HG03159 (cell line): ENCODE results near the gene EME1.
A peak's percentile ranks its signal among the peaks of the same experiment; 100 is the strongest.
"Not testable (repeated sequence)": the region's sequence is repeated elsewhere in the genome, so short reads cannot be mapped to it uniquely, and the experiment has no call there.

Experiments used
- ATAC-seq: cut with Tn5 transposase; IDR thresholded peaks from one replicate; pipeline ENCODE4 v1.9.1; 2021; ENCODE audit warnings: mild to moderate bottlenecking, moderate library complexity; ENCODE audit not compliant: unreplicated experiment

EME1 gene

DNA sequence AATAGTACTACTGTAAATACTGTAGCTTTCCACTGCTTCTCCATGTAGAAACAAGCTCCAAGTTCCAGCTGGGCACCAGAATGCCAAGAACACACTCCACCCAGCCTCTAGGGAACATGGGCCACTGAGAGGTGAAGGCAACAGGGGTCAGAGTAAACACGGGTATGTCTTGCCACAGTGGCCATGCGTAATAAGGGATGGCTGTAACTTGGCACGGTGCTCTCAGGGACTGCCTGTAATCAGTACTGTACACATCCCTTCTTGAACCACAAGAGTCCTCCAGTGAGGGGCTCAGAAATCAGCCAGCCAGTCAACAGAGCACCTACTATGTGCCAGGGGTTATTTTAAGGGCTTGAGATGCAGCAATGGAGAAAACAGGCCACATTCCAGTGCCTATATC lies 13.5 kb downstream of the EME1 start:
- no peak for ATAC-seq

GRCh38 chr17:50388728-50389127 lies 15.7 kb downstream of the EME1 start:
- ATAC-seq = no peak

- no peak for ATAC-seq
These were observed 16.5 kb downstream of the EME1 start for GRCh38 chr17:50389534-50389933.

- ATAC-seq = no peak
These were observed 19.6 kb downstream of the EME1 start for GRCh38 chr17:50392621-50393020.

- ATAC-seq = no peak
These were observed 20.7 kb downstream of the EME1 start for GRCh38 chr17:50393700-50394099.

GRCh38 chr17:50394711-50395110 lies 21.7 kb downstream of the EME1 start:
- no peak for ATAC-seq

- no peak for ATAC-seq
These were observed 23.5 kb downstream of the EME1 start for GRCh38 chr17:50396261-50397110.

- peak; percentile 90 for ATAC-seq
These were observed 24.3 kb downstream of the EME1 start, which contains the start of gene LRRC59 for GRCh38 chr17:50397111-50397918. TSS of gene LRRC59 (minus strand) at chr17:50397523. CDS start at chr17:50397317, 206 bp downstream.

DNA sequence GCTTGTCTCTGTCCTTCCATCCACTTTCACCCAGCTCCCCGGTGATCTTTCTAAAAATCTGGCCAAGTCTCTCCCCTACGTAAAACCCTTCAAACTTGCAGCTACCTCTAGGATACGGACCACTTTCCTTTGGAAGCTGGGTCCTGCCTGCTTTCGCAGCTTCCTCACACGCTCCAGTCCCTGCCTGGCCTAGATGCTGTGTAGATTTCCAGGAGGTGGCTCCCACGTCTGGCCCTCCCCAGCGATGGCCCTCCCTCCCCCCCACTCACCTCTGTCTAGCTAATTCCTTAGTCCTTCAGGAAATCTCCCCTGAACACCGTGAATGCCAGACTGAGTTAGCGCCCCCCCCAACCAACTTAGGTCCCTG lies 24.9 kb downstream of the EME1 start:
- ATAC-seq = no peak

DNA sequence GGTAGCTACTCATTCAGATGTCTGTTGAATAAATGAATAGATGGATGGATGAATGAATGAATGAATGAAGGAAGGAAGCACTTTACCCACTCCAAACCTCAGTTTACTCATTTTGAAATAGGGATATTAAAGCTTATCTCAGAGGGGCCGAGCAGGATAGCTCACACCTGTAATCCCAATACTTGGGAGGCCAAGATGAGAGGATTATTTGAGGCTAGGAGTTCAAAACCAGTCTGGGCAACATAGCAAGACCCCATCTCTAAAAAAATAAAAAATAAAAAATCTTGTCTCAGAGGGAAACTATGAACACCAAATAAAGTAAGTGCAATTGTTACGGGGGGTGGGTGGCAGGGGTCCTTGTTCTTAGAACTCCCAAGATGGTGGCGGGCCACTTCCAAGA lies 25.6 kb downstream of the EME1 start:
- ATAC-seq = not testable (repeated sequence)

DNA sequence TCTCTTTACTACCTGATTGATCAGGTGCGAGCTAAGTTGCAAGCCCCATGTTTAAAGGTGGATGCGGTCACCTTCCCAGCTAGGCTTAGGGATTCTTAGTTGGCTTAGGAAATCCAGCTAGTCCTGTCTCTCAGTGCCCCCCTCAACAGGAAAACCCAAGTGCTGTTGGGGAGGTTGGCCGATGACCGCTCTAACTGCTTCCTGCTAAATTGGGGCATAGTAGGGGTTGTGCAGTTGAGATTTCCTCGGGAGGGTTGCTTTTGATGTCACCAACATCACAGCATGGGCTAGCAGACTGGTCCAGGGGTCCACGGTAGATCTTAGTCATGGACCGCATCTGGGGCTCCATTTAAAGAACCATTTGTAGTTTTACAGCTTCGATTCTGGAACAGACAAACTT lies 26.6 kb downstream of the EME1 start:
- ATAC-seq = not testable (repeated sequence)

- not testable (repeated sequence) for ATAC-seq
These were observed 32.3 kb downstream of the EME1 start for GRCh38 chr17:50405351-50405750.

DNA sequence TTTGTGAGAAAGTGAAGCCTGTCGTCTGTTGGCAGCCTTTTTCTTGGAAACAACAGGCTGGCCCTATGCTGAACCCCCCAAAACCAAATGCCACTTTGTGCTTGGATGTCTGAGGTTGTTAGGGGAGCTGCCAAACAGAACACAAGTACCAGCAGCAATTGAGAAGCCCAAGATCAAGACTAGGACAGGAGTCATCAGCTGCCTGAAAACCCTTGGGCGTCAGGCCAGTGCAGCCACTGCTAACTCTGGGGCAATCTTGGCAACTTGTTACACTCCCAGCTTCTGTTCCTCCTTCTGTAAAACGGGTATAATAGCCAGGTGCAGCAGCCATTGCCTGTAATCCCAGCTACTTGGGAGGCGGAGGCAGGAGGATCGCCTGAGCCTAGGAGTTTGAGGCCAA lies 33.5 kb downstream of the EME1 start:
- no peak for ATAC-seq

DNA sequence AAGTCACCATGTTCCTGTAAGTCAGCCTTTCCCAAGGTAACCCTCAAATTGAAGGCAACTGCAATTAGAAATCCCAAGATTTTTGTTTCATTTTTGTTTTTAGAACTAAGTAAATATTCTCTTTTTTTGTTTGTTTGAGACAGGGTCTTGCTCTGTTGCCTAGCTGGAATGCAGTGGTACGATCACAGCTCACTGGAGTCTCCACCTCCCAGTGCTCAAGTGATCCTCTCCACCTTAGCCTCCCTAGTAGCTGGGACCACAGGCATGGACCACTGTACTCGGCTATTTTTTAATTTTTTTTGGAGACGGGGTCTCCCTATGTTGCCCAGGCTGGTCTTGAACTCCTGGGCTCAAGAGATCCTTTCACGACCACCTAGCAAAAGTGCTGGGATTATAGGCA lies 34.9 kb downstream of the EME1 start:
- no peak for ATAC-seq

GRCh38 chr17:50412188-50412732 lies 39.2 kb downstream of the EME1 start:
- ATAC-seq = no peak

- ATAC-seq = no peak
These were observed 41.8 kb downstream of the EME1 start for GRCh38 chr17:50414808-50415207.

DNA sequence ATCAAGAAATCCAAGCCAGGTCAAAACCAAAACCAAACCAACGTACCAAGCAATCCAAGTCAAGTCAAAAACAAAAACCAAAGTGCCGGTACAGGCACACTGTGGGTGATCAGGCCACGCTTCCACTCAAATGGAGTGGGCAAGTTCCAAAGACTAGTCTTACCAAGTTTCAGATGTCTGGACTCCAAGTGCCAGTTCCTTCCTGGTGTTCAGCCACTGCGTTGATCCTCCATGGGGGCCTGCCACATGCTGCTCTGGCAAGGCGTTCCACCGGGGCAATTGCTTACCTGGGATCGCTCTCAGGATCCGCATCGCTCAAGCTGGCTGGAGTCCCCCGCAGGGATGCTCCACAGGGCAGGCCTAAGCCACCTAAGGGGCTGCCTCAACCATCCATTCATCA lies 46.5 kb downstream of the EME1 start:
- ATAC-seq = not testable (repeated sequence)

DNA sequence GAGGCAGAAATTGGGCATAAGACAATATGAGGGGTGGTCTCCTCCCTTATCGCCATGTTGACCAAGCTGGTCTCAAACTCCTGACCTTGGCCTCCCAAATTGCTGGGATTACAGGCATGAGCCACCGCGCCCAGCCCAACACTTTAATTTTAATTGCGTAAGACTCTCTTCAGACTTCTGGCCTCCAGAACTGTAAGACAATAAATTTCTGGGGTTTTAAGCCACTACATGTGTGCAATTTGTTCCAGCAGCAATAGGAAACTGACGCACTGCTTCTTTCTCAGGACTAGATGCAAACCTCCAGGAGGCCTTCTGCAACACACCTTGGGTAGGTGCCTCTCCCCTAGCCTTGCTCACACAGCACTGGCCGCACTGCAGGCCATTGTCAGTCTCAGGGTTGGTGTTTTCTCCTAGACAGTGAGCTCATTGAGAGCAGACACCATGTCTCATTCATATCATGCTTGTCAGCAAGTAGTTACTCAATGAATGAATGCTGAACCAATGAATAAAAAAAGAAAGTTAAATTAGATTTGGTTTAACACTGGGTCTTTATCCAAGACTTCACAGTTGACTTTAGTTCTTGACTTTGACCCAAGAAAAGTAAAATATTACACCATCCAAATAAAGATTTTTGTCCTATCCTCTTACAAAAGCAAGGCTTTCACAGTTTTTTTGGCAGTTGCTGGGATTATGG lies 47.5 kb downstream of the EME1 start:
- ATAC-seq = no peak

GRCh38 chr17:50421308-50422051 lies 48.5 kb downstream of the EME1 start:
- no peak for ATAC-seq

DNA sequence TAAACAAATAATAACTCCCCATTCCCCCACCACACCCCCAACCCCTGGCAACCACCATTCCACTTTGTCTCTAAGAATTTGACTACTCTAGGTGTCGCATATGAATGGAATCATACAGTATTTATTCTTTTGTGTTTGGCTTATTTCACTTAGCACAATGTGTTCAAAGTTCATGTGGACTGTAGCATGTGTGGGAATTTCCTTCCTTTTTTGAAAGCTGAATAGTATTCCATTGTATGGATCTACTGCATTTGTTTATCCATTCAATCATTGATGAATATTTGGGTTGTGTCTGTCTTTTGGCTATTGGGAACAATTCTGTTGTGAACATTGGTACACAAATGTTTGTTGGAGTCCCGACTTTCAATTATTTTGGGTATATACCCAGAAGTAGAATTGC lies 49.7 kb downstream of the EME1 start:
- no peak for ATAC-seq
